PFSK-1 (cell line): ENCODE results near the gene SLC6A6.

Source experiments
- POLR2AphosphoS5 ChIP-seq: IDR thresholded peaks from 2 replicates; pipeline ENCODE4 v1.6.1; 2012; ENCODE audit warnings: low read depth, mild to moderate bottlenecking, control low read depth, low read length, moderate library complexity
- TAF1 ChIP-seq: IDR thresholded peaks from 2 replicates; pipeline ENCODE4 v1.6.1; 2012; ENCODE audit warnings: low read length, control low read depth, borderline replicate concordance; ENCODE audit not compliant: insufficient read depth
- TF ChIP-seq, protein P1 (sequence below), 2 experiments: IDR thresholded peaks; 2 replicates each; pipeline versions ENCODE4 v1.6.1 to v1.8.0; 2011 to 2012; ENCODE audit warnings: low read depth in 2 of 2, low read length in 2 of 2, control low read depth in 1 of 2, inconsistent platforms in 1 of 2, mild to moderate bottlenecking in 1 of 2, moderate library complexity in 1 of 2; ENCODE audit not compliant: insufficient read depth in 1 of 2

DNA sequence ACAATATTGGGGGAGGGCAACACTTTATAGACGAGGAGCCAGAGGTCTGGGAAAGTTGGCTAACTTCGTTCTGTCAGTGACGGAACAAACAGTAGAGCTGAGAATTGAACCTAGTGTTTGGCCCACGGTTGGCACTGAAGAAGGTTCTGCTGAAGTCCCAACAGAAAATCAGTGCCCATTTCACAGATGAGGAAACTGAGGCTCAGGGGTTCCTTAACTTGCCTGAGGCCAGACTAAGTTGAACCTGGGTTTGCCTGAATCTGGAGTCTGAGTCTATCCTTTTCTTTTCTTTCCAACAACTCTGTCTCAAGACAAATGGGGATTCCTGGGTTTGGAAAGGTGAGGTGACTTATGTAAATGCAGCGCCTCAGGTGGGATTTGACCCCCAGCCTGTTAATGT, 55.1 kb downstream of the SLC6A6 start:
- no peak for TF ChIP-seq TAF1
- TF ChIP-seq, protein P1, sequence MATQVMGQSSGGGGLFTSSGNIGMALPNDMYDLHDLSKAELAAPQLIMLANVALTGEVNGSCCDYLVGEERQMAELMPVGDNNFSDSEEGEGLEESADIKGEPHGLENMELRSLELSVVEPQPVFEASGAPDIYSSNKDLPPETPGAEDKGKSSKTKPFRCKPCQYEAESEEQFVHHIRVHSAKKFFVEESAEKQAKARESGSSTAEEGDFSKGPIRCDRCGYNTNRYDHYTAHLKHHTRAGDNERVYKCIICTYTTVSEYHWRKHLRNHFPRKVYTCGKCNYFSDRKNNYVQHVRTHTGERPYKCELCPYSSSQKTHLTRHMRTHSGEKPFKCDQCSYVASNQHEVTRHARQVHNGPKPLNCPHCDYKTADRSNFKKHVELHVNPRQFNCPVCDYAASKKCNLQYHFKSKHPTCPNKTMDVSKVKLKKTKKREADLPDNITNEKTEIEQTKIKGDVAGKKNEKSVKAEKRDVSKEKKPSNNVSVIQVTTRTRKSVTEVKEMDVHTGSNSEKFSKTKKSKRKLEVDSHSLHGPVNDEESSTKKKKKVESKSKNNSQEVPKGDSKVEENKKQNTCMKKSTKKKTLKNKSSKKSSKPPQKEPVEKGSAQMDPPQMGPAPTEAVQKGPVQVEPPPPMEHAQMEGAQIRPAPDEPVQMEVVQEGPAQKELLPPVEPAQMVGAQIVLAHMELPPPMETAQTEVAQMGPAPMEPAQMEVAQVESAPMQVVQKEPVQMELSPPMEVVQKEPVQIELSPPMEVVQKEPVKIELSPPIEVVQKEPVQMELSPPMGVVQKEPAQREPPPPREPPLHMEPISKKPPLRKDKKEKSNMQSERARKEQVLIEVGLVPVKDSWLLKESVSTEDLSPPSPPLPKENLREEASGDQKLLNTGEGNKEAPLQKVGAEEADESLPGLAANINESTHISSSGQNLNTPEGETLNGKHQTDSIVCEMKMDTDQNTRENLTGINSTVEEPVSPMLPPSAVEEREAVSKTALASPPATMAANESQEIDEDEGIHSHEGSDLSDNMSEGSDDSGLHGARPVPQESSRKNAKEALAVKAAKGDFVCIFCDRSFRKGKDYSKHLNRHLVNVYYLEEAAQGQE (IDR thresholded peaks at IDR 0.05; ENCODE audit: insufficient read depth in 1 of 2, low read depth in 2 of 2, low read length in 2 of 2) = no peak
- no peak for TF ChIP-seq POLR2AphosphoS5
